GM12878 (cell line): Measurements from ENCODE around the gene RFT1. TPM values are rescaled to one million over a fixed set of nuclear protein-coding genes. Genes with fewer than 3 reads are reported as not detected.

ENCODE experiments used
- ATAC-seq: fragments of 200-7000 bp; cut with Tn5 transposase; 3 replicates; pipeline ENCODE4 v1.9.1; 2020; ENCODE audit warnings: mild to moderate bottlenecking, moderate library complexity
- BruUV-seq: library from RNA; stranded (reverse); fragments of 400-500 nt; replicated peaks from 2 replicates; lab custom pipeline; 2021; lab: Mats Ljungman, UMichigan
- CTCF ChIA-PET: fragments of 300-600 bp; sonication (Branson Sonifier 250); formaldehyde crosslinking; extraction: SDS; loops from one replicate; lab custom pipeline; 2021; ENCODE audit warnings: inconsistent platforms; lab: Yijun Ruan, JAX
- POLR2A ChIA-PET: fragments of 350-600 bp; formaldehyde crosslinking; extraction: SDS; loops from one replicate; lab custom pipeline; 2021; ENCODE audit warnings: inconsistent platforms; lab: Charles Lee
- RAD21 ChIA-PET: fragments of 300-600 bp; sonication (Branson Sonifier 250); formaldehyde crosslinking; loops from one replicate; lab custom pipeline; 2023; ENCODE audit warnings: antibody characterized with exemption; ENCODE audit not compliant: unreplicated experiment; lab: Charles Lee
- SMC1A ChIA-PET: fragments of 300-600 bp; sonication (Branson Sonifier 250); formaldehyde crosslinking; loops from one replicate; lab custom pipeline; 2023; ENCODE audit not compliant: unreplicated experiment, uncharacterized antibody; lab: Charles Lee
- DNase-seq: peaks from one replicate; pipeline ENCODE4 v3.0.0-alpha.2; 2011; ENCODE audit warnings: low read depth, low spot score
- FAIRE-seq: peaks from 3 replicates; lab custom pipeline; 2011; peaks lifted over from hg19 to GRCh38; lab: Jason Lieb, UNC
- H2AFZ ChIP-seq: 2 replicates; pipeline ENCODE4 v1.6.0; 2011; ENCODE audit warnings: low read depth, low read length, control low read depth; ENCODE audit not compliant: control insufficient read depth
- H3K27ac ChIP-seq: 2 replicates; pipeline ENCODE4 v1.5.1; 2011; ENCODE audit warnings: control low read depth; ENCODE audit not compliant: control insufficient read depth, insufficient read depth
- H3K27me3 ChIP-seq, 2 experiments: replicated peaks in 1 of 2; 2 replicates each; pipeline versions ENCODE4 v1.6.0 to v1.6.1; 2011; ENCODE audit warnings: low read length in 1 of 2; ENCODE audit not compliant: control insufficient read depth in 2 of 2, insufficient read depth in 2 of 2
- H3K36me3 ChIP-seq, 2 experiments: 2 replicates each; pipeline ENCODE4 v1.5.1; 2011; ENCODE audit warnings: low read length in 1 of 2; ENCODE audit not compliant: control insufficient read depth in 2 of 2, insufficient read depth in 2 of 2
- H3K4me1 ChIP-seq: 2 replicates; pipeline ENCODE4 v1.6.1; 2011; ENCODE audit warnings: mild to moderate bottlenecking, low read length, moderate library complexity, mixed read lengths; ENCODE audit not compliant: control insufficient read depth, insufficient read depth
- H3K4me2 ChIP-seq: 2 replicates; pipeline ENCODE4 v1.6.0; 2011; ENCODE audit warnings: control low read depth; ENCODE audit not compliant: control insufficient read depth, insufficient read depth
- H3K4me3 ChIP-seq: fragments of 200-600 bp; sonication (generic); 2 replicates; pipeline ENCODE4 v1.5.1; 2016
- H3K79me2 ChIP-seq: 2 replicates; pipeline ENCODE4 v1.6.0; 2011; ENCODE audit warnings: low read length; ENCODE audit not compliant: control insufficient read depth, insufficient read depth
- H3K9ac ChIP-seq: 2 replicates; pipeline ENCODE4 v1.8.0; 2011; ENCODE audit warnings: low read length, control low read depth, mixed read lengths; ENCODE audit not compliant: control insufficient read depth, insufficient read depth
- H3K9me3 ChIP-seq: replicated peaks from 3 replicates; pipeline ENCODE4 v1.5.1; 2011; ENCODE audit warnings: mild to moderate bottlenecking, low read length; ENCODE audit not compliant: control insufficient read depth, insufficient read depth
- H4K20me1 ChIP-seq: 2 replicates; pipeline ENCODE4 v1.6.0; 2011; ENCODE audit not compliant: control insufficient read depth, insufficient read depth
- CBX3 ChIP-seq: fragments of 200-600 bp; sonication (generic); IDR thresholded peaks from 2 replicates; pipeline ENCODE4 v1.6.1; 2016; ENCODE audit warnings: low read depth, borderline replicate concordance
- FOXK2 ChIP-seq: fragments of 450-650 bp; IDR thresholded peaks from 2 replicates; pipeline ENCODE4 v1.6.1; 2017; ENCODE audit warnings: mild to moderate bottlenecking, moderate library complexity
- JUNB ChIP-seq: IDR thresholded peaks from 2 replicates; pipeline ENCODE4 v1.6.1; 2016; ENCODE audit warnings: antibody characterized with exemption, mild to moderate bottlenecking
- MEF2B ChIP-seq: fragments of 450-650 bp; IDR thresholded peaks from 2 replicates; pipeline ENCODE4 v1.6.1; 2018; ENCODE audit warnings: mild to moderate bottlenecking, moderate library complexity; ENCODE audit not compliant: partially characterized antibody, poor library complexity, severe bottlenecking
- PAX8 ChIP-seq: fragments of 450-650 bp; IDR thresholded peaks from 2 replicates; pipeline ENCODE4 v1.6.1; 2017; ENCODE audit warnings: mild to moderate bottlenecking, moderate library complexity
- POU2F2 ChIP-seq: IDR thresholded peaks from 3 replicates; pipeline ENCODE4 v1.6.1; 2011; ENCODE audit warnings: low read depth, mild to moderate bottlenecking, low read length, borderline replicate concordance
- SMARCA5 ChIP-seq: fragments of 450-650 bp; IDR thresholded peaks from 2 replicates; pipeline ENCODE4 v1.6.1; 2017; ENCODE audit warnings: mild to moderate bottlenecking
- TCF12 ChIP-seq: IDR thresholded peaks from 2 replicates; pipeline ENCODE4 v1.6.1; 2011; ENCODE audit warnings: low read depth, mild to moderate bottlenecking, low read length
- ZNF217 ChIP-seq: fragments of 450-650 bp; IDR thresholded peaks from 2 replicates; pipeline ENCODE4 v1.6.1; 2017; ENCODE audit warnings: antibody characterized with exemption, mild to moderate bottlenecking
- WGBS: methylation state at CpG from one replicate; pipeline ENCODE4 v1.1.6; 2016; ENCODE audit warnings: low lambda C conversion rate; ENCODE audit not compliant: insufficient replicate concordance, insufficient coverage; ENCODE audit errors: missing lambda C conversion rate; 5-methylcytosine and 5-hydroxymethylcytosine counted together
- in situ Hi-C: fragments of 300-500 bp; cut with MboI; formaldehyde crosslinking; loops from 9 replicates; pipeline ENCODE4 v1.14.3; 2018; ENCODE audit warnings: mixed read lengths
- intact Hi-C: fragments of 100-400 bp; cut with micrococcal nuclease; formaldehyde crosslinking; loops from one replicate; pipeline ENCODE4 v1.14.2; 2022; ENCODE audit not compliant: unreplicated experiment
- polyA plus RNA-seq, 11 experiments: library from polyadenylated mRNA; depleted of rRNA in 4 of 11; unstranded in 6 of 11; stranded (reverse) in 5 of 11; fragments of >200 nt; fragmentation: Nextera tagmentation in 4 of 11; fragmentation: Illumina TruSeq in 1 of 11; extraction: Ambion mirVana in 4 of 11; extraction: Trizol in 1 of 11; gene quantifications; 1 replicate in 1 of 11; 2 replicates in 10 of 11; pipeline versions ENCODE4 v1.2.1 to v1.2.3, GENCODE V29; 2011 to 2016; ENCODE audit warnings: inconsistent platforms in 2 of 11, missing spikeins in 2 of 11, low read depth in 1 of 11
- total RNA-seq, 4 experiments: library from RNA; depleted of rRNA in 3 of 4; stranded (reverse); fragments of >200 nt in 3 of 4; fragmentation: Illumina TruSeq in 1 of 4; extraction: Trizol in 1 of 4; gene quantifications; 2 replicates each; pipeline versions ENCODE4 v1.2.1 to v1.2.3, GENCODE V29; 2013 to 2021
- TF ChIP-seq, protein P1 (sequence below): IDR thresholded peaks from 2 replicates; pipeline ENCODE4 v1.6.1; 2011; ENCODE audit warnings: borderline replicate concordance, low read depth, mild to moderate bottlenecking, moderate library complexity, low read length; ENCODE audit not compliant: insufficient read depth, poor library complexity, severe bottlenecking
- TF ChIP-seq, protein P2 (sequence below): fragments of 450-650 bp; IDR thresholded peaks from 2 replicates; pipeline ENCODE4 v1.6.1; 2017; ENCODE audit warnings: borderline replicate concordance
- TF ChIP-seq, protein P3 (sequence below): fragments of 450-650 bp; IDR thresholded peaks from 2 replicates; pipeline ENCODE4 v1.6.1; 2016; ENCODE audit warnings: mild to moderate bottlenecking, moderate library complexity, borderline replicate concordance
- TF ChIP-seq, protein P4 (sequence below): fragments of 450-650 bp; IDR thresholded peaks from 2 replicates; pipeline ENCODE4 v1.6.1; 2017; ENCODE audit warnings: mild to moderate bottlenecking

The RFT1 gene
- total and polyA plus RNA-seq, 10 of the 15 experiments (the other 5 are each of a cell fraction or from before 2014, with no cell fraction given) = 16.6 to 75.1 (median 34.5) TPM

DNA sequence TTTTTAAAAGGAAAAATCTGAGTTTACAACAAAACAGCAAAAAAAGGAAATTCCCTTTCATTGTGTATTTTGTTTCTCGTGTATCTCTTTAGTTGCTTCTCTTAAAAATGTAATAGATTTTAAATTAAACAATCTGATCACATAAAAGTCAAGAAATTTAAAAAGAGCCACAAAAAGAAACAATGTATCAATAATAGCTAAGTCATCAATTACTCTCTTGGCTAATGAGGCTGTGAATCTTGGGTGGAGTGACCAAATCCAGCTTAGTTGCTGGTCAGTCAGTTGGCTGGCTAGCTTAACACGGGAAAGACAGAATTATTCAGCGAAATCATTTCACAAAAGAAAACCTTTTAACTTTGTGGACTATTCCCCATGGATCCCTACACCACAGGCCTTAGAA is 87.6 kb downstream of the RFT1 start:
- intact Hi-C loops = loop anchor here (5.0 to 10.0 kb wide), 2 partner anchors 60 to 338 kb away; partner anchors contain the start of genes GLT8D1 and SPCS1
- Histone ChIP-seq H3K4me1 (peaks cover 43% of the 10 kb centered on the region), H3K79me2 (peaks cover 52% of the 10 kb centered on the region), H3K9me3 (no peaks in the 10 kb centered on the region), H3K9ac (peak overlapping the region; percentile 4; the same call in 1 of the 2 replicates), H3K4me2 (peak overlapping the region; percentile 62), H3K27me3 (no peaks in the 10 kb centered on the region), H3K27ac (no peak overlapping the region), H2AFZ (no peak overlapping the region), H3K4me3 (no peak overlapping the region), H4K20me1 (no peaks in the 10 kb centered on the region), H3K36me3 (no peaks in the 10 kb centered on the region)
- DNase-seq = no peak
- CTCF ChIA-PET = interaction anchor here (0.8 to 1.1 kb wide), 3 partner anchors 16 to 58 kb away, joined by 3 to 4 read pairs (median 3); no protein-coding TSS in a partner anchor
- 97% methylated on average over 3 of the region's 3 CpGs for WGBS
- TF ChIP-seq, protein P1, sequence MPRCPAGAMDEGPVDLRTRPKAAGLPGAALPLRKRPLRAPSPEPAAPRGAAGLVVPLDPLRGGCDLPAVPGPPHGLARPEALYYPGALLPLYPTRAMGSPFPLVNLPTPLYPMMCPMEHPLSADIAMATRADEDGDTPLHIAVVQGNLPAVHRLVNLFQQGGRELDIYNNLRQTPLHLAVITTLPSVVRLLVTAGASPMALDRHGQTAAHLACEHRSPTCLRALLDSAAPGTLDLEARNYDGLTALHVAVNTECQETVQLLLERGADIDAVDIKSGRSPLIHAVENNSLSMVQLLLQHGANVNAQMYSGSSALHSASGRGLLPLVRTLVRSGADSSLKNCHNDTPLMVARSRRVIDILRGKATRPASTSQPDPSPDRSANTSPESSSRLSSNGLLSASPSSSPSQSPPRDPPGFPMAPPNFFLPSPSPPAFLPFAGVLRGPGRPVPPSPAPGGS = no peak
- TF ChIP-seq, protein P2, sequence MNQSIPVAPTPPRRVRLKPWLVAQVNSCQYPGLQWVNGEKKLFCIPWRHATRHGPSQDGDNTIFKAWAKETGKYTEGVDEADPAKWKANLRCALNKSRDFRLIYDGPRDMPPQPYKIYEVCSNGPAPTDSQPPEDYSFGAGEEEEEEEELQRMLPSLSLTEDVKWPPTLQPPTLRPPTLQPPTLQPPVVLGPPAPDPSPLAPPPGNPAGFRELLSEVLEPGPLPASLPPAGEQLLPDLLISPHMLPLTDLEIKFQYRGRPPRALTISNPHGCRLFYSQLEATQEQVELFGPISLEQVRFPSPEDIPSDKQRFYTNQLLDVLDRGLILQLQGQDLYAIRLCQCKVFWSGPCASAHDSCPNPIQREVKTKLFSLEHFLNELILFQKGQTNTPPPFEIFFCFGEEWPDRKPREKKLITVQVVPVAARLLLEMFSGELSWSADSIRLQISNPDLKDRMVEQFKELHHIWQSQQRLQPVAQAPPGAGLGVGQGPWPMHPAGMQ = no peak
- TF ChIP-seq MEF2B (no peak), JUNB (no peak), TCF12 (no peak), SMARCA5 (no peak), PAX8 (no peak), ZNF217 (no peak), CBX3 (no peak), POU2F2 (no peak), FOXK2 (no peak)
- TF ChIP-seq, protein P3, sequence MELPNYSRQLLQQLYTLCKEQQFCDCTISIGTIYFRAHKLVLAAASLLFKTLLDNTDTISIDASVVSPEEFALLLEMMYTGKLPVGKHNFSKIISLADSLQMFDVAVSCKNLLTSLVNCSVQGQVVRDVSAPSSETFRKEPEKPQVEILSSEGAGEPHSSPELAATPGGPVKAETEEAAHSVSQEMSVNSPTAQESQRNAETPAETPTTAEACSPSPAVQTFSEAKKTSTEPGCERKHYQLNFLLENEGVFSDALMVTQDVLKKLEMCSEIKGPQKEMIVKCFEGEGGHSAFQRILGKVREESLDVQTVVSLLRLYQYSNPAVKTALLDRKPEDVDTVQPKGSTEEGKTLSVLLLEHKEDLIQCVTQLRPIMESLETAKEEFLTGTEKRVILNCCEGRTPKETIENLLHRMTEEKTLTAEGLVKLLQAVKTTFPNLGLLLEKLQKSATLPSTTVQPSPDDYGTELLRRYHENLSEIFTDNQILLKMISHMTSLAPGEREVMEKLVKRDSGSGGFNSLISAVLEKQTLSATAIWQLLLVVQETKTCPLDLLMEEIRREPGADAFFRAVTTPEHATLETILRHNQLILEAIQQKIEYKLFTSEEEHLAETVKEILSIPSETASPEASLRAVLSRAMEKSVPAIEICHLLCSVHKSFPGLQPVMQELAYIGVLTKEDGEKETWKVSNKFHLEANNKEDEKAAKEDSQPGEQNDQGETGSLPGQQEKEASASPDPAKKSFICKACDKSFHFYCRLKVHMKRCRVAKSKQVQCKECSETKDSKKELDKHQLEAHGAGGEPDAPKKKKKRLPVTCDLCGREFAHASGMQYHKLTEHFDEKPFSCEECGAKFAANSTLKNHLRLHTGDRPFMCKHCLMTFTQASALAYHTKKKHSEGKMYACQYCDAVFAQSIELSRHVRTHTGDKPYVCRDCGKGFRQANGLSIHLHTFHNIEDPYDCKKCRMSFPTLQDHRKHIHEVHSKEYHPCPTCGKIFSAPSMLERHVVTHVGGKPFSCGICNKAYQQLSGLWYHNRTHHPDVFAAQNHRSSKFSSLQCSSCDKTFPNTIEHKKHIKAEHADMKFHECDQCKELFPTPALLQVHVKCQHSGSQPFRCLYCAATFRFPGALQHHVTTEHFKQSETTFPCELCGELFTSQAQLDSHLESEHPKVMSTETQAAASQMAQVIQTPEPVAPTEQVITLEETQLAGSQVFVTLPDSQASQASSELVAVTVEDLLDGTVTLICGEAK = no peak
- TF ChIP-seq, protein P4, sequence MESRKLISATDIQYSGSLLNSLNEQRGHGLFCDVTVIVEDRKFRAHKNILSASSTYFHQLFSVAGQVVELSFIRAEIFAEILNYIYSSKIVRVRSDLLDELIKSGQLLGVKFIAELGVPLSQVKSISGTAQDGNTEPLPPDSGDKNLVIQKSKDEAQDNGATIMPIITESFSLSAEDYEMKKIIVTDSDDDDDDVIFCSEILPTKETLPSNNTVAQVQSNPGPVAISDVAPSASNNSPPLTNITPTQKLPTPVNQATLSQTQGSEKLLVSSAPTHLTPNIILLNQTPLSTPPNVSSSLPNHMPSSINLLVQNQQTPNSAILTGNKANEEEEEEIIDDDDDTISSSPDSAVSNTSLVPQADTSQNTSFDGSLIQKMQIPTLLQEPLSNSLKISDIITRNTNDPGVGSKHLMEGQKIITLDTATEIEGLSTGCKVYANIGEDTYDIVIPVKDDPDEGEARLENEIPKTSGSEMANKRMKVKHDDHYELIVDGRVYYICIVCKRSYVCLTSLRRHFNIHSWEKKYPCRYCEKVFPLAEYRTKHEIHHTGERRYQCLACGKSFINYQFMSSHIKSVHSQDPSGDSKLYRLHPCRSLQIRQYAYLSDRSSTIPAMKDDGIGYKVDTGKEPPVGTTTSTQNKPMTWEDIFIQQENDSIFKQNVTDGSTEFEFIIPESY = no peak
- RAD21 ChIA-PET = no interaction called here
- ATAC-seq = no peak
- no peak for FAIRE-seq
- in situ Hi-C loops = no loop called here
- SMC1A ChIA-PET = interaction anchor here (0.7 to 2.9 kb wide), 7 partner anchors 11 to 109 kb away, joined by 3 to 8 read pairs (median 6); no protein-coding TSS in a partner anchor
- POLR2A ChIA-PET = interaction anchor here (0.5 to 2.0 kb wide), 3 partner anchors 8 to 150 kb away, joined by 3 to 8 read pairs (median 3); no protein-coding TSS in a partner anchor
- BruUV-seq = no TSS peak
